22Rv1 (cell line): ENCODE data around the gene TLX2.

Experiments
- H3K27ac ChIP-seq: fragments of 450-650 bp; 2 replicates; pipeline ENCODE4 v1.5.1; 2017
- CTCF ChIP-seq: fragments of 450-650 bp; IDR thresholded peaks from 2 replicates; pipeline ENCODE4 v1.5.1; 2017; ENCODE audit warnings: mild to moderate bottlenecking
- ZFX ChIP-seq: fragments of 450-650 bp; IDR thresholded peaks from 2 replicates; pipeline ENCODE4 v1.6.1; 2017; ENCODE audit warnings: antibody characterized with exemption, borderline replicate concordance

The TLX2 gene

DNA sequence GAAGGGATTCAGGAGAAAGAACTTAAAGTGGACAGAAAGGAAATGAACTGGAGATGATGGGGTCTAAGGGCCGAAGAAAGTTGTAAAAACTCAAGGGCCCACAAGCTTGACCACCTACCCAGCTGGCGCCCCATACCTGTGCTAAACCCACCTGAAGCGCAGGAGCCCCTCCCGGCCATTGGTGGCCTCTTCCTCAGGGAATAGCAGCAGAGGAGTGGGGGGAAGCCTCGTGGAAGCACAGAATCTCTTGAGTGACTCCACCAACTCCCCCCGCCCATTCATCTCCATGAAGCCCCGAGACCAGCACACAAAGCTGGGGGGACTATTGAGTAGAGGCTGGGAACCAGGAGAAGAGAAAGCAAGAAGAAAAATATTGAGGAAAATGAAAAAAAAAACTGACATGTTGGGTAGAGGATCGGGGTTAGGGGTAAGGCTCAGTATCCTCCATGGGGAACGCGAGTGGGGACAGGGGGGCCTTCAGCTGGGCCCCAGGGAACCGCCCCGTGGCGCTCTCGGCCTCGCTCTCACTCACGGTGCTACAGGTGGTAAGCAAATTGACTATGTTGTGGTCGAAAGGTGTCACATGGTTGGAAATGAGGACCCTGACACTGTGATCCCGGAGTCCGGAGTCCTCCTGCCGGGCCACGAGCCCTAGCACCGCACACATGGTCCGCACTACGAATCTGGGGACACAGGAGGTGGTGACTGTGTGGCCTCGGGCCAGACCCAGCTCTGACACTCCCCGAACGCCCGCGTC is 14.5 kb downstream of the TLX2 start:
- no peak for TF ChIP-seq ZFX
- TF ChIP-seq CTCF, result no peak
- peak overlapping the region; percentile 89 for H3K27ac ChIP-seq

DNA sequence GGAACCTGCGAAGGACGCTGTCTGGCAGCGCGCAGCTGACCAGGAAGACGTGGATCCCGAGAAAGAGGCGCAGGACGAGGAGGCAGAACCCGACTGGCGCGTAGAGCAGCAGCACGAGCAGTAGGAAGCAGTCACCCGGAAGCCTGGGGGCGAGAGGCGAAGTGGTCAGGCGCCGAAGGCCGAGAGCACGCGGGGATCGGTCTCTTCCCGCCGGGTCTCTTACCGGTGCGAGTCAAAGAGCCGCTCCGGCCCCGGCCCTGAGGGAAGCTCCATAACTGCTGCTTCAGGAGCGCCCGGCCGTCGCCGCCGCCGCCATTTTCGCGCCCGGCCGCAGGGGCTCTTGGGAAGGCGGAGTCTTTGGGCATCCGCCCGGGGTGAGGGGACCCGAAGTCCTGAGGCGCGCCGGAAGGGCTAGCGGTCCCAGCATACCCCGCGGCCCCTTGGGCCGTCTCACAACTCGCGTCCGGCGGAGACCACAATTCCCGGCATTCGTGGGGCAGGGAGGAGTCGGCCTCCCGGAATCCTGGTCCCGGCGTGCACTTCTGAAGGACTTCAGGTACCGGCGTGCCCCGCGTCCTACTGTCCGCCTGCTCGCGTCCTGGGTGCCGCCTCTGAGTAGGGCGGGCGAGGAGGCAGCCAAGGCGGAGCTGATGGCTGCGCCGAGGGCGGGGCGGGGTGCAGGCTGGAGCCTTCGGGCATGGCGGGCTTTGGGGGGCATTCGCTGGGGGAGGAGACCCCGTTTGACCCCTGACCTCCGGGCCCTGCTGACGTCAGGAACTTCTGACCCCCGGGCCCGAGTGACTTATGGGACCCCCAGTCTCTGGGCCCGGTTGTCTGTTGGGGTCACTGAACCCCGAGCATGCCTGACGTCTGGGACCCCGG is 15.3 kb downstream of the TLX2 start, which contains the start of the genes AUP1 and HTRA2:
AUP1 (minus strand) TSS at position 350 of the 882 bp plus-strand sequence; CDS start at position 273, 77 bp downstream.
HTRA2 (plus strand) TSS at position 577 of the 882 bp plus-strand sequence; CDS start at position 651, 74 bp downstream.
- H3K27ac ChIP-seq, result peak within 1 kb of the TSS; percentile 89
- TF ChIP-seq CTCF (no peak), ZFX (no peak)

DNA sequence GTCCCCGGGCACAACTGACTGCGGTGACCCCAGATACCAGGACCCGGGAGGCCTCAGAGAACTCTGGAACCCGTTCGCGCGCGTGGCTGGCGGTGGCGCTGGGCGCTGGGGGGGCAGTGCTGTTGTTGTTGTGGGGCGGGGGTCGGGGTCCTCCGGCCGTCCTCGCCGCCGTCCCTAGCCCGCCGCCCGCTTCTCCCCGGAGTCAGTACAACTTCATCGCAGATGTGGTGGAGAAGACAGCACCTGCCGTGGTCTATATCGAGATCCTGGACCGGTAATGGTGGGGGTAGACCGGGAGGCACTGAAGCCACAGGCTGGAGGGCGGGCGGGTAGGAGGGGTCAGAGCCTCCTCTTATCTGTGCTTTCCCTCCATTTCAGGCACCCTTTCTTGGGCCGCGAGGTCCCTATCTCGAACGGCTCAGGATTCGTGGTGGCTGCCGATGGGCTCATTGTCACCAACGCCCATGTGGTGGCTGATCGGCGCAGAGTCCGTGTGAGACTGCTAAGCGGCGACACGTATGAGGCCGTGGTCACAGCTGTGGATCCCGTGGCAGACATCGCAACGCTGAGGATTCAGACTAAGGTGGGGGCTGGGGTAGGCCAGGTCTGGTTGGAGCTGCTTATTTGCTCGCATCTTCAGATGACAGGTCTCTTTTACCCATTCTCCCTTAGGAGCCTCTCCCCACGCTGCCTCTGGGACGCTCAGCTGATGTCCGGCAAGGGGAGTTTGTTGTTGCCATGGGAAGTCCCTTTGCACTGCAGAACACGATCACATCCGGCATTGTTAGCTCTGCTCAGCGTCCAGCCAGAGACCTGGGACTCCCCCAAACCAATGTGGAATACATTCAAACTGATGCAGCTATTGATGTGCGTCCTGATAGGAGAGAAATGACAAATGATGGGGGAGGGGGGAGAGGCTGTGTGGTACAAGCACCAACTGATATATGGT is 16.3 kb downstream of the TLX2 start:
- TF ChIP-seq ZFX (no peak), CTCF (no peak)
- H3K27ac ChIP-seq, result peak overlapping the region; percentile 89

GRCh38 chr2:74531666-74532065 is 17.4 kb downstream of the TLX2 start:
- peak overlapping the region; percentile 89 for H3K27ac ChIP-seq
- TF ChIP-seq CTCF (no peak), ZFX (no peak)

DNA sequence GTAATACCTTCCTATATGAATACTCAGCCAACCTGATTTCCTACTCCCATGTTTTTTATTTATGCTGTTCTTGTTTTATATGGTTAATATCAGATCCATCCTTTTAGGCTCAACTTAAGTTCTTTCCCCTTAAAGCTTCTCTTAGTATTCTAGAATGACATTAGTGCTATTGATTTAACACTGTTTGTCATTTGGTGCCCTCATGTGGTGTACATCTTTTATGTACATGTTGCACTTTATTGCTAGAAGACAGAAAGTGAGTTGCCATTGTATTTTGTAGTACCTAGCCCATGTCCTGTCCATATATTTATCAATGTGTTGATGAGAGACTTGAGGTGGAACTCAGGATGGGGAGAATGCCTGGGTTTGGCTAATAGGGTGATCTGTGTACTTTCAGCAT is 18.0 kb downstream of the TLX2 start:
- peak overlapping the region; percentile 89; the same call in 1 of the 2 replicates for H3K27ac ChIP-seq
- TF ChIP-seq CTCF (peak; percentile 53), ZFX (no peak)

DNA sequence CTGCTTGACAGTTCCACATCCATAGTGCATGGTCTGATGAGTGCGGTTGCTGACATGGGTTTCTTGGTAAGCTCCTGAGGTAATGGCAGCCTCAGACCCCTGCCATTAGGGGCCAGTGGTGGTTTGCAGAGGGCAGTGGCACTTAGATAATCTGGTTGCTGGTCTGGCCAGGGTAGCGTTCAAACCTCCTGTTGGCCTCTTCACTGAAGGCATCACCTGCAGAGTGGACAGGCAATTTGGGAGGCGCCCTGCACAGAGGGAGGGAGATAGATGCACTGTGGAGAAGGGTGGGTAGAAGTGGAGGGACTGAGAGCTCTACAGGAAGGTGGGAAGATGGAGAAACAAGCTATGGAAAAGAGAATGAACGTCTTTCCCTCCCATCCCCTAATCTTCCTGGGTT is 19.2 kb downstream of the TLX2 start:
- no peak for TF ChIP-seq ZFX
- TF ChIP-seq CTCF, result no peak
- H3K27ac ChIP-seq, result no peak overlapping the region
